SK-N-SH treated with all-trans-retinoic acid at 6 μM for 48 hours (cell line): Measurements from ENCODE around the gene FSIP1.

ENCODE experiments used
- ISL1 ChIP-seq: fragments of 250-450 bp; sonication (Bioruptor Pico); IDR thresholded peaks from 2 replicates; pipeline ENCODE4 v2.1.2; 2022; ENCODE audit warnings: mild to moderate bottlenecking, moderate library complexity
- ZFP3 ChIP-seq: fragments of 250-450 bp; sonication (Bioruptor Pico); IDR thresholded peaks from 2 replicates; pipeline ENCODE4 v1.5.0; 2020; ENCODE audit warnings: mild to moderate bottlenecking, moderate library complexity
- ZFP30 ChIP-seq: fragments of 450-650 bp; formaldehyde crosslinking; IDR thresholded peaks from 2 replicates; pipeline ENCODE4 v1.5.0; 2022; ENCODE audit warnings: mild to moderate bottlenecking, moderate library complexity
- TF ChIP-seq, protein P1 (sequence below): fragments of 250-450 bp; sonication (Bioruptor Pico); IDR thresholded peaks from 2 replicates; pipeline ENCODE4 v1.5.1; 2020; ENCODE audit warnings: low read depth, mild to moderate bottlenecking, moderate library complexity

DNA sequence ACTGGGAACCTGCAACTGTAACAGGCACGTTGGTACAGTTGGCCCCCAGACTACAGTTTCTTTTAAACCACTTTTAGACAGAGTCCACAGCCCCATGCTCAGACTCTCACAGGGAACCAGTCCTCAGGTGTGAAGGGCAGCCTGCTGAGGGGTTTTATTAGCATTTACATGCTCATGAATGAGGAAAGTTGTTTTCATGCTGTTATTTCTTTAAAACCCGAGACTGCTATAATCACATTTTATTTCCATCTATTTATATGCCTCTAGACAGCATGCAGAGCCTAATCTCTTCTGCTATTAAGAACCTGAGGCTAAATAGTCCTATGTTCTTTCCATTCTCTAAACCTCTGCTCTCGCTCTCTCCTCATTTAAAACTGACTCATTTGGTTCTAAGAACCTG lies 26.3 kb upstream of the FSIP1 start:
- TF ChIP-seq ISL1 (no peak), ZFP3 (CRISPR knock-in tag) (no peak), ZFP30 (CRISPR knock-in tag) (no peak)
- TF ChIP-seq, protein P1, sequence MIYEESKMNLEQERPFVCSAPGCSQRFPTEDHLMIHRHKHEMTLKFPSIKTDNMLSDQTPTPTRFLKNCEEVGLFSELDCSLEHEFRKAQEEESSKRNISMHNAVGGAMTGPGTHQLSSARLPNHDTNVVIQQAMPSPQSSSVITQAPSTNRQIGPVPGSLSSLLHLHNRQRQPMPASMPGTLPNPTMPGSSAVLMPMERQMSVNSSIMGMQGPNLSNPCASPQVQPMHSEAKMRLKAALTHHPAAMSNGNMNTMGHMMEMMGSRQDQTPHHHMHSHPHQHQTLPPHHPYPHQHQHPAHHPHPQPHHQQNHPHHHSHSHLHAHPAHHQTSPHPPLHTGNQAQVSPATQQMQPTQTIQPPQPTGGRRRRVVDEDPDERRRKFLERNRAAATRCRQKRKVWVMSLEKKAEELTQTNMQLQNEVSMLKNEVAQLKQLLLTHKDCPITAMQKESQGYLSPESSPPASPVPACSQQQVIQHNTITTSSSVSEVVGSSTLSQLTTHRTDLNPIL (CRISPR knock-in tag): no peak
